Gastrocnemius medialis (tissue), 4 donors: Measurements from ENCODE around the gene VKORC1L1.

Source experiments
- POLR2A ChIP-seq, 2 donors: fragments of 450-650 bp; IDR thresholded peaks; one replicate each; pipeline ENCODE4 v1.6.1; 2017; ENCODE audit warnings: antibody characterized with exemption in 2 of 2, mild to moderate bottlenecking in 2 of 2, moderate library complexity in 2 of 2
- TF ChIP-seq, protein P1 (sequence below), 5 experiments: fragments of 450-650 bp in 3 of 5; fragments of 200-600 bp in 2 of 5; sonication (generic) in 2 of 5; IDR thresholded peaks in 4 of 5; conservative IDR thresholded peaks in 1 of 5; 1 replicate in 4 of 5; 2 replicates in 1 of 5; pipeline ENCODE4 v1.5.1; 2016 to 2019; ENCODE audit warnings: antibody characterized with exemption in 5 of 5, mild to moderate bottlenecking in 3 of 5, moderate library complexity in 3 of 5

DNA sequence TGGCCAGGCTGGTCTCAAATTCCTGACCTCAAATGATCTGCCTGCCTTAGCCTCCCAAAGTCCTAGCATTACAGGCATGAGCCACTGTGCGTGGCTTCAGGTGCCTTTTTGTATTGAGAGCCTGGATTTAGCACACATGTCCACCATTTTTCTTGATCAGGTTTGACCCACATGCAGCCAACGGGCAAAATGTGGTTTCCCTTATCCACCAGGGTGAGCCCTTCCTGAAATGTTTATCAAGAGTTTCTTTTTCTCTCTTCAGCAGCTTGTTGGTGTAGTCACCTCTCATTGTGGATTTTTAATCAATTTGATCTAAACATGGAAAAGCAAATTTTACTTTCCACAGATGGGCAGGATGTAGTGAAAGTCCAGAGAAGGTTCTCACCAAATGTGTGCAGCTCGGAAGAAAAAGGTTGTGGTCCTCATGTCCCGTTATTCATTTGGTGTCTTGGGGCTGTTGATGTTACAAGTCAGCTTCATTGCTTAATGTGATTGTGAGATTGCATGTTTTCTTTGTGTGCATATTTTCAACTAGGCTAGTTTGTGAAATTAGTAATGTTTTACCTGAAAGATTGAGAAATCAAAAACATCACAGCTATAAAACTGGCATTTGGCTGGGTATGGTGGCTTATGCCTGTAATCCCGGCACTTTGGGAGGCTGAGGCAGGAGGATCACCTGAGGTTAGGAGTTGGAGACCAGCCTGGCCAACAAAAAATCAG is 80.3 kb downstream of the VKORC1L1 start:
- TF ChIP-seq, protein P1, sequence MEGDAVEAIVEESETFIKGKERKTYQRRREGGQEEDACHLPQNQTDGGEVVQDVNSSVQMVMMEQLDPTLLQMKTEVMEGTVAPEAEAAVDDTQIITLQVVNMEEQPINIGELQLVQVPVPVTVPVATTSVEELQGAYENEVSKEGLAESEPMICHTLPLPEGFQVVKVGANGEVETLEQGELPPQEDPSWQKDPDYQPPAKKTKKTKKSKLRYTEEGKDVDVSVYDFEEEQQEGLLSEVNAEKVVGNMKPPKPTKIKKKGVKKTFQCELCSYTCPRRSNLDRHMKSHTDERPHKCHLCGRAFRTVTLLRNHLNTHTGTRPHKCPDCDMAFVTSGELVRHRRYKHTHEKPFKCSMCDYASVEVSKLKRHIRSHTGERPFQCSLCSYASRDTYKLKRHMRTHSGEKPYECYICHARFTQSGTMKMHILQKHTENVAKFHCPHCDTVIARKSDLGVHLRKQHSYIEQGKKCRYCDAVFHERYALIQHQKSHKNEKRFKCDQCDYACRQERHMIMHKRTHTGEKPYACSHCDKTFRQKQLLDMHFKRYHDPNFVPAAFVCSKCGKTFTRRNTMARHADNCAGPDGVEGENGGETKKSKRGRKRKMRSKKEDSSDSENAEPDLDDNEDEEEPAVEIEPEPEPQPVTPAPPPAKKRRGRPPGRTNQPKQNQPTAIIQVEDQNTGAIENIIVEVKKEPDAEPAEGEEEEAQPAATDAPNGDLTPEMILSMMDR (IDR thresholded peaks at IDR 0.05 in 4 of 5, conservative IDR thresholded peaks at IDR 0.05 in 1 of 5), result no peak
- TF ChIP-seq POLR2A (IDR thresholded peaks at IDR 0.05), result no peak
